Measurements from ENCODE around the gene HS1BP3. TPM values are rescaled to one million over a fixed set of nuclear protein-coding genes. Genes with fewer than 3 reads are reported as not detected.
A peak's percentile ranks its signal among the peaks of the same experiment; 100 is the strongest.

HS1BP3 gene
- total RNA-seq, 1 donor from 2014 or later, result 33.2 TPM

- H3K9me3 Mint-ChIP-seq (ENCODE audit: low read depth), result no peaks in the 10 kb centered on the region
- no peaks in the 10 kb centered on the region for H3K27me3 Mint-ChIP-seq (ENCODE audit: low read depth)
- H3K4me3 Mint-ChIP-seq (ENCODE audit: unreplicated experiment), result no peak overlapping the region
- no peak overlapping the region for H3K27ac Mint-ChIP-seq (ENCODE audit: unreplicated experiment)
- no peak for TF ChIP-seq CTCF (IDR thresholded peaks at IDR 0.05)
- H3K4me1 Mint-ChIP-seq (ENCODE audit: low read depth), result peaks cover 39% of the 10 kb centered on the region
- peaks cover 4% of the 10 kb centered on the region for H3K36me3 Mint-ChIP-seq (ENCODE audit: low read depth)
- DNase-seq (ENCODE audit: low spot score), result peak; percentile 63
Observed at GRCh38 chr2:20621366-20622295, 29.3 kb downstream of the HS1BP3 start.

- Mint-ChIP-seq H3K36me3 (ENCODE audit: low read depth) (peaks cover 4% of the 10 kb centered on the region), H3K4me3 (ENCODE audit: unreplicated experiment) (no peak overlapping the region), H3K4me1 (ENCODE audit: low read depth) (peaks cover 32% of the 10 kb centered on the region), H3K9me3 (ENCODE audit: low read depth) (no peaks in the 10 kb centered on the region), H3K27me3 (ENCODE audit: low read depth) (no peaks in the 10 kb centered on the region), H3K27ac (ENCODE audit: unreplicated experiment) (no peak overlapping the region)
- DNase-seq (ENCODE audit: low spot score), result peak; percentile 81
- no peak for TF ChIP-seq CTCF (IDR thresholded peaks at IDR 0.05)
Observed at GRCh38 chr2:20620696-20621365, 30.1 kb downstream of the HS1BP3 start.

- Mint-ChIP-seq H3K4me3 (ENCODE audit: unreplicated experiment) (no peak overlapping the region), H3K27ac (ENCODE audit: unreplicated experiment) (no peak overlapping the region)
Observed at GRCh38 chr2:20620271-20620681, 30.6 kb downstream of the HS1BP3 start.

GRCh38 chr2:20619624-20620024 lies 31.3 kb downstream of the HS1BP3 start:
- Mint-ChIP-seq H3K4me1 (ENCODE audit: low read depth) (peaks cover 33% of the 10 kb centered on the region), H3K36me3 (ENCODE audit: low read depth) (peaks cover 4% of the 10 kb centered on the region), H3K27me3 (ENCODE audit: low read depth) (no peaks in the 10 kb centered on the region), H3K27ac (ENCODE audit: unreplicated experiment) (no peak overlapping the region), H3K4me3 (ENCODE audit: unreplicated experiment) (no peak overlapping the region), H3K9me3 (ENCODE audit: low read depth) (no peaks in the 10 kb centered on the region)
- TF ChIP-seq CTCF (IDR thresholded peaks at IDR 0.05), result no peak
- peak; percentile 60 for DNase-seq (ENCODE audit: low spot score)

More at GRCh38 chr2:20620271-20620681, 30.6 kb downstream of the HS1BP3 start:
- DNase-seq (ENCODE audit: low spot score), result peak; percentile 67
- Mint-ChIP-seq H3K27me3 (ENCODE audit: low read depth) (no peaks in the 10 kb centered on the region), H3K4me1 (ENCODE audit: low read depth) (peaks cover 32% of the 10 kb centered on the region), H3K9me3 (ENCODE audit: low read depth) (no peaks in the 10 kb centered on the region), H3K36me3 (ENCODE audit: low read depth) (peaks cover 4% of the 10 kb centered on the region)
- TF ChIP-seq CTCF (IDR thresholded peaks at IDR 0.05), result no peak

- H3K4me1 Mint-ChIP-seq (ENCODE audit: low read depth), result peaks cover 37% of the 10 kb centered on the region
- H3K36me3 Mint-ChIP-seq (ENCODE audit: low read depth), result peaks cover 4% of the 10 kb centered on the region
- no peaks in the 10 kb centered on the region for H3K9me3 Mint-ChIP-seq (ENCODE audit: low read depth)
- DNase-seq (ENCODE audit: low spot score), result peak; percentile 78
- no peaks in the 10 kb centered on the region for H3K27me3 Mint-ChIP-seq (ENCODE audit: low read depth)
- H3K27ac Mint-ChIP-seq (ENCODE audit: unreplicated experiment), result peak overlapping the region; percentile 59
- no peak for TF ChIP-seq CTCF (IDR thresholded peaks at IDR 0.05)
- H3K4me3 Mint-ChIP-seq (ENCODE audit: unreplicated experiment), result no peak overlapping the region
Observed at GRCh38 chr2:20618886-20619521, 31.9 kb downstream of the HS1BP3 start.
